DND-41 (cell line): ENCODE measurements around the gene SNAP47.

ENCODE experiments used
- CTCF ChIP-seq: IDR thresholded peaks from 2 replicates; pipeline ENCODE4 v1.5.1; 2012; ENCODE audit warnings: borderline replicate concordance, low read length, moderate library complexity, mild to moderate bottlenecking; ENCODE audit not compliant: poor library complexity, severe bottlenecking; ENCODE audit errors: extremely low read depth
- EZH2 ChIP-seq: IDR thresholded peaks from 3 replicates; pipeline ENCODE4 v1.6.1; 2012; ENCODE audit warnings: borderline replicate concordance, low read depth, mild to moderate bottlenecking, moderate library complexity, low read length, inconsistent platforms; ENCODE audit not compliant: severe bottlenecking

- TF ChIP-seq CTCF (no peak), EZH2 (no peak)
These were observed 70.5 kb downstream of the SNAP47 start for GRCh38 chr1:227805606-227806197.
